ENCODE results near the gene TMEM45B. TPM values are rescaled to one million over a fixed set of nuclear protein-coding genes. Genes with fewer than 3 reads are reported as not detected.

TMEM45B gene
- total and polyA plus RNA-seq, 2 of the 13 experiments (the other 11 are each of a cell fraction or from before 2014, with no cell fraction given), result 29.1 to 181 TPM

DNA sequence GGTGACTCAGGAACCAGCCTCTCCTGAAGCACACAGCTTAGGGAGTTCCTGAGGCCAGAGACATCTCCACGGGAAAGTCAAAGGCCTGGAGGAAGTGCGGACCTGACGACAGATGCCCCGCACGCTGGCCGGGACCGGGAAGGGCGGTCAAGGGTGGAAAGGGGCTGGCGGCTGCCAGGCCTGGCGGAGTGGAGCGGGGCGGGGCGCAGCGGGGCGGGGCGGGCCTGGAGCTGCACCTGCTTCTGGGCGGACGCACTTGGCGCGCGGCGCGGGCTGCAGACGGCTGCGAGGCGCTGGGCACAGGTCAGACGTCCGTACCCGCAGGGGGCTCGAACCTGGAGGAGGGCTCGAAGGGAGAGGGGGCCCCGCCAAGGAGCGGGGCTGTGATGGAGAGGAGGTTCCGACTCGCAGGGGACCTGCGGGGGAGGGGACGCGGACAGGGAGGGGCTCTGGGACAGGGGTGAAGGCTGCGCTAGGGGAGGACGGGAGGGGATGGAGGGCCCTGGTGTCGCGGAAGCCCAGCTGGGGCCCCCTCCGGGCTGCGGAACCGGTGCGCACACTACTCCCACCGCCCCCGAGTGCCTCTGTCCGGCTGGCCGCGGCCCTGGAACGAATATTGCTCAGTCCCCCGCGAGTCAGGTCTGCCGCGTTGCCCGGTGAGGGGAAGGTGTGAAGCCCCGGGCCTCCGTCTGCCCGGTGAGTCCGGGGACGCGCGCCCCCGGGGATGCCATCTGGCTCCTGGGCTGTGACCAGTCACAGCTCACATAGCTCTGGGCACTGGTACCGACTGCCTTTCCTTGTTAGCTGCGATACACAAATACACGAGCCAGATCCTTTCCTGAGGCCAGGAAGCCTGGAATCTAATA, at the start of gene TMEM45B (continued):
- no peak for TF ChIP-seq GATAD1 (CRISPR knock-in tag; IDR thresholded peaks at IDR 0.05)
- peak; percentile 28 for TF ChIP-seq HOXA3 (CRISPR knock-in tag; IDR thresholded peaks at IDR 0.05)
- TF ChIP-seq ZNF546 (CRISPR knock-in tag; conservative IDR thresholded peaks at IDR 0.05), result peak; percentile 75; the same call in 1 of the 2 replicates
- TF ChIP-seq NR2C2 (CRISPR knock-in tag; IDR thresholded peaks at IDR 0.05; ENCODE audit: borderline replicate concordance), result no peak
- TF ChIP-seq, protein P1, sequence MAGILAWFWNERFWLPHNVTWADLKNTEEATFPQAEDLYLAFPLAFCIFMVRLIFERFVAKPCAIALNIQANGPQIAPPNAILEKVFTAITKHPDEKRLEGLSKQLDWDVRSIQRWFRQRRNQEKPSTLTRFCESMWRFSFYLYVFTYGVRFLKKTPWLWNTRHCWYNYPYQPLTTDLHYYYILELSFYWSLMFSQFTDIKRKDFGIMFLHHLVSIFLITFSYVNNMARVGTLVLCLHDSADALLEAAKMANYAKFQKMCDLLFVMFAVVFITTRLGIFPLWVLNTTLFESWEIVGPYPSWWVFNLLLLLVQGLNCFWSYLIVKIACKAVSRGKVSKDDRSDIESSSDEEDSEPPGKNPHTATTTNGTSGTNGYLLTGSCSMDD (CRISPR knock-in tag; IDR thresholded peaks at IDR 0.05), result 0 out of 2 replicates have a peak, but pooled peaks have one; percentile 18
- TF ChIP-seq TFAP4 (IDR thresholded peaks at IDR 0.05; ENCODE audit: borderline replicate concordance, low read depth), result peak; percentile 17; the same call in 1 of the 2 replicates
- TF ChIP-seq NFIC (IDR thresholded peaks at IDR 0.05; ENCODE audit: low read length), result no peak
- peak; percentile 47 for TF ChIP-seq AGO1 (IDR thresholded peaks at IDR 0.05; ENCODE audit: low read depth, low read length, poor library complexity, severe bottlenecking)
- TF ChIP-seq, protein P2, sequence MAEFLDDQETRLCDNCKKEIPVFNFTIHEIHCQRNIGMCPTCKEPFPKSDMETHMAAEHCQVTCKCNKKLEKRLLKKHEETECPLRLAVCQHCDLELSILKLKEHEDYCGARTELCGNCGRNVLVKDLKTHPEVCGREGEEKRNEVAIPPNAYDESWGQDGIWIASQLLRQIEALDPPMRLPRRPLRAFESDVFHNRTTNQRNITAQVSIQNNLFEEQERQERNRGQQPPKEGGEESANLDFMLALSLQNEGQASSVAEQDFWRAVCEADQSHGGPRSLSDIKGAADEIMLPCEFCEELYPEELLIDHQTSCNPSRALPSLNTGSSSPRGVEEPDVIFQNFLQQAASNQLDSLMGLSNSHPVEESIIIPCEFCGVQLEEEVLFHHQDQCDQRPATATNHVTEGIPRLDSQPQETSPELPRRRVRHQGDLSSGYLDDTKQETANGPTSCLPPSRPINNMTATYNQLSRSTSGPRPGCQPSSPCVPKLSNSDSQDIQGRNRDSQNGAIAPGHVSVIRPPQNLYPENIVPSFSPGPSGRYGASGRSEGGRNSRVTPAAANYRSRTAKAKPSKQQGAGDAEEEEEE (CRISPR knock-in tag; IDR thresholded peaks at IDR 0.05; ENCODE audit: borderline replicate concordance), result no peak; the same call in 1 of the 2 replicates
- no peak for TF ChIP-seq TOPORS (CRISPR knock-in tag; IDR thresholded peaks at IDR 0.05)
- TF ChIP-seq ZNF557 (CRISPR knock-in tag; IDR thresholded peaks at IDR 0.05), result no peak
- peak; percentile 64; the same call in 1 of the 2 replicates for TF ChIP-seq ZBTB20 (CRISPR knock-in tag; IDR thresholded peaks at IDR 0.05; ENCODE audit: borderline replicate concordance, low read depth)
- no peak for TF ChIP-seq ZNF549 (CRISPR knock-in tag; IDR thresholded peaks at IDR 0.05)
- TF ChIP-seq TEAD3 (CRISPR knock-in tag; optimal IDR thresholded peaks at IDR 0.05; ENCODE audit: borderline replicate concordance), result peak; percentile 48
- TF ChIP-seq, protein P3, sequence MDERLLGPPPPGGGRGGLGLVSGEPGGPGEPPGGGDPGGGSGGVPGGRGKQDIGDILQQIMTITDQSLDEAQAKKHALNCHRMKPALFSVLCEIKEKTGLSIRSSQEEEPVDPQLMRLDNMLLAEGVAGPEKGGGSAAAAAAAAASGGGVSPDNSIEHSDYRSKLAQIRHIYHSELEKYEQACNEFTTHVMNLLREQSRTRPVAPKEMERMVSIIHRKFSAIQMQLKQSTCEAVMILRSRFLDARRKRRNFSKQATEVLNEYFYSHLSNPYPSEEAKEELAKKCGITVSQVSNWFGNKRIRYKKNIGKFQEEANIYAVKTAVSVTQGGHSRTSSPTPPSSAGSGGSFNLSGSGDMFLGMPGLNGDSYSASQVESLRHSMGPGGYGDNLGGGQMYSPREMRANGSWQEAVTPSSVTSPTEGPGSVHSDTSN (CRISPR knock-in tag; IDR thresholded peaks at IDR 0.05), result no peak
- TF ChIP-seq, protein P4, sequence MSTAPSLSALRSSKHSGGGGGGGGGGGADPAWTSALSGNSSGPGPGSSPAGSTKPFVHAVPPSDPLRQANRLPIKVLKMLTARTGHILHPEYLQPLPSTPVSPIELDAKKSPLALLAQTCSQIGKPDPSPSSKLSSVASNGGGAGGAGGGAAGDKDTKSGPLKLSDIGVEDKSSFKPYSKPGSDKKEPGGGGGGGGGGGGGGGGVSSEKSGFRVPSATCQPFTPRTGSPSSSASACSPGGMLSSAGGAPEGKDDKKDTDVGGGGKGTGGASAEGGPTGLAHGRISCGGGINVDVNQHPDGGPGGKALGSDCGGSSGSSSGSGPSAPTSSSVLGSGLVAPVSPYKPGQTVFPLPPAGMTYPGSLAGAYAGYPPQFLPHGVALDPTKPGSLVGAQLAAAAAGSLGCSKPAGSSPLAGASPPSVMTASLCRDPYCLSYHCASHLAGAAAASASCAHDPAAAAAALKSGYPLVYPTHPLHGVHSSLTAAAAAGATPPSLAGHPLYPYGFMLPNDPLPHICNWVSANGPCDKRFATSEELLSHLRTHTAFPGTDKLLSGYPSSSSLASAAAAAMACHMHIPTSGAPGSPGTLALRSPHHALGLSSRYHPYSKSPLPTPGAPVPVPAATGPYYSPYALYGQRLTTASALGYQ (CRISPR knock-in tag; IDR thresholded peaks at IDR 0.05), result no peak
- TF ChIP-seq TARDBP (CRISPR knock-in tag; IDR thresholded peaks at IDR 0.05), result peak; percentile 20; the same call in 1 of the 2 replicates
- 0 out of 2 replicates have a peak, but pooled peaks have one; percentile 5 for TF ChIP-seq ZNF598 (CRISPR knock-in tag; IDR thresholded peaks at IDR 0.05; ENCODE audit: borderline replicate concordance)
- no peak for TF ChIP-seq SNAI1 (CRISPR knock-in tag; IDR thresholded peaks at IDR 0.05; ENCODE audit: borderline replicate concordance)
- TF ChIP-seq FOXJ3 (CRISPR knock-in tag; IDR thresholded peaks at IDR 0.05; ENCODE audit: borderline replicate concordance), result no peak
- TF ChIP-seq, protein P5, sequence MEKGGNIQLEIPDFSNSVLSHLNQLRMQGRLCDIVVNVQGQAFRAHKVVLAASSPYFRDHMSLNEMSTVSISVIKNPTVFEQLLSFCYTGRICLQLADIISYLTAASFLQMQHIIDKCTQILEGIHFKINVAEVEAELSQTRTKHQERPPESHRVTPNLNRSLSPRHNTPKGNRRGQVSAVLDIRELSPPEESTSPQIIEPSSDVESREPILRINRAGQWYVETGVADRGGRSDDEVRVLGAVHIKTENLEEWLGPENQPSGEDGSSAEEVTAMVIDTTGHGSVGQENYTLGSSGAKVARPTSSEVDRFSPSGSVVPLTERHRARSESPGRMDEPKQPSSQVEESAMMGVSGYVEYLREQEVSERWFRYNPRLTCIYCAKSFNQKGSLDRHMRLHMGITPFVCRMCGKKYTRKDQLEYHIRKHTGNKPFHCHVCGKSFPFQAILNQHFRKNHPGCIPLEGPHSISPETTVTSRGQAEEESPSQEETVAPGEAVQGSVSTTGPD (CRISPR knock-in tag; IDR thresholded peaks at IDR 0.05), result no peak
